NCI-H1105 (cell line): Measurements from ENCODE around the gene C1orf56.
A peak's percentile ranks its signal among the peaks of the same experiment; 100 is the strongest.

Experiments
- DNase-seq: peaks from one replicate; lab custom pipeline; 2025; lab: John Stamatoyannopoulos, UW

C1orf56 gene

GRCh38 chr1:151047591-151047924 lies at the start of gene C1orf56:
Gene C1orf56, plus strand, starts transcription at chr1:151047751. Its CDS starts 97 bp downstream, at chr1:151047848.
- DNase-seq: peak; percentile 77

GRCh38 chr1:150997949-150998348 lies 49.6 kb upstream of the C1orf56 start:
- no peak for DNase-seq

GRCh38 chr1:150999051-150999674 lies 48.4 kb upstream of the C1orf56 start:
- no peak for DNase-seq

GRCh38 chr1:150999926-151000325 lies 47.6 kb upstream of the C1orf56 start:
- no peak for DNase-seq

- DNase-seq: no peak
Measured at GRCh38 chr1:151000408-151000807, 47.1 kb upstream of the C1orf56 start.

- DNase-seq: no peak
Measured at GRCh38 chr1:151001602-151002001, 45.9 kb upstream of the C1orf56 start.

GRCh38 chr1:151002051-151002450 lies 45.5 kb upstream of the C1orf56 start:
- no peak for DNase-seq

GRCh38 chr1:151002611-151003010 lies 44.9 kb upstream of the C1orf56 start:
- no peak for DNase-seq

GRCh38 chr1:151003180-151003579 lies 44.4 kb upstream of the C1orf56 start:
- no peak for DNase-seq

- no peak for DNase-seq
Measured at GRCh38 chr1:151005729-151006319, 41.7 kb upstream of the C1orf56 start.

- peak; percentile 63 for DNase-seq
Measured at GRCh38 chr1:151006327-151007052, 41.1 kb upstream of the C1orf56 start, which contains the start of gene MINDY1. Gene MINDY1, minus strand, starts transcription at chr1:151006902. Its CDS starts 4,285 bp downstream, at chr1:151002617.

GRCh38 chr1:151007853-151008243 lies 39.7 kb upstream of the C1orf56 start:
- no peak for DNase-seq

- DNase-seq: peak; percentile 97
Measured at GRCh38 chr1:151008244-151009205, 39.0 kb upstream of the C1orf56 start, which contains the start of gene PRUNE1. Gene PRUNE1, plus strand, starts transcription at chr1:151008449. Its CDS starts 184 bp downstream, at chr1:151008633.

GRCh38 chr1:151009206-151009587 lies 38.4 kb upstream of the C1orf56 start:
- no peak for DNase-seq

GRCh38 chr1:151009674-151010345 lies 37.7 kb upstream of the C1orf56 start:
- DNase-seq: no peak

- no peak for DNase-seq
Measured at GRCh38 chr1:151010346-151010726, 37.2 kb upstream of the C1orf56 start.

- no peak for DNase-seq
Measured at GRCh38 chr1:151011154-151011850, 36.2 kb upstream of the C1orf56 start.

GRCh38 chr1:151012684-151013471 lies 34.7 kb upstream of the C1orf56 start:
- no peak for DNase-seq

- DNase-seq: no peak
Measured at GRCh38 chr1:151013518-151013917, 34.0 kb upstream of the C1orf56 start.

GRCh38 chr1:151024540-151025146 lies 22.9 kb upstream of the C1orf56 start:
- peak; percentile 60 for DNase-seq
